GM12878 (cell line): ENCODE measurements around the gene CETP. TPM values are rescaled to one million over a fixed set of nuclear protein-coding genes. Genes with fewer than 3 reads are reported as not detected.

ENCODE experiments used
- ATAC-seq: fragments of 200-7000 bp; cut with Tn5 transposase; 3 replicates; pipeline ENCODE4 v1.9.1; 2020; ENCODE audit warnings: mild to moderate bottlenecking, moderate library complexity
- BruUV-seq: library from RNA; stranded (reverse); fragments of 400-500 nt; replicated peaks from 2 replicates; lab custom pipeline; 2021; lab: Mats Ljungman, UMichigan
- CTCF ChIA-PET: fragments of 300-600 bp; sonication (Branson Sonifier 250); formaldehyde crosslinking; extraction: SDS; loops from one replicate; lab custom pipeline; 2021; ENCODE audit warnings: inconsistent platforms; lab: Yijun Ruan, JAX
- POLR2A ChIA-PET: fragments of 350-600 bp; formaldehyde crosslinking; extraction: SDS; loops from one replicate; lab custom pipeline; 2021; ENCODE audit warnings: inconsistent platforms; lab: Charles Lee
- RAD21 ChIA-PET: fragments of 300-600 bp; sonication (Branson Sonifier 250); formaldehyde crosslinking; loops from one replicate; lab custom pipeline; 2023; ENCODE audit warnings: antibody characterized with exemption; ENCODE audit not compliant: unreplicated experiment; lab: Charles Lee
- SMC1A ChIA-PET: fragments of 300-600 bp; sonication (Branson Sonifier 250); formaldehyde crosslinking; loops from one replicate; lab custom pipeline; 2023; ENCODE audit not compliant: unreplicated experiment, uncharacterized antibody; lab: Charles Lee
- DNase-seq: peaks from one replicate; pipeline ENCODE4 v3.0.0-alpha.2; 2011; ENCODE audit warnings: low read depth, low spot score
- FAIRE-seq: peaks from 3 replicates; lab custom pipeline; 2011; peaks lifted over from hg19 to GRCh38; lab: Jason Lieb, UNC
- H2AFZ ChIP-seq: 2 replicates; pipeline ENCODE4 v1.6.0; 2011; ENCODE audit warnings: low read depth, low read length, control low read depth; ENCODE audit not compliant: control insufficient read depth
- H3K27ac ChIP-seq: 2 replicates; pipeline ENCODE4 v1.5.1; 2011; ENCODE audit warnings: control low read depth; ENCODE audit not compliant: control insufficient read depth, insufficient read depth
- H3K27me3 ChIP-seq, 2 experiments: replicated peaks in 1 of 2; 2 replicates each; pipeline versions ENCODE4 v1.6.0 to v1.6.1; 2011; ENCODE audit warnings: low read length in 1 of 2; ENCODE audit not compliant: control insufficient read depth in 2 of 2, insufficient read depth in 2 of 2
- H3K36me3 ChIP-seq, 2 experiments: 2 replicates each; pipeline ENCODE4 v1.5.1; 2011; ENCODE audit warnings: low read length in 1 of 2; ENCODE audit not compliant: control insufficient read depth in 2 of 2, insufficient read depth in 2 of 2
- H3K4me1 ChIP-seq: 2 replicates; pipeline ENCODE4 v1.6.1; 2011; ENCODE audit warnings: mild to moderate bottlenecking, low read length, moderate library complexity, mixed read lengths; ENCODE audit not compliant: control insufficient read depth, insufficient read depth
- H3K4me2 ChIP-seq: 2 replicates; pipeline ENCODE4 v1.6.0; 2011; ENCODE audit warnings: control low read depth; ENCODE audit not compliant: control insufficient read depth, insufficient read depth
- H3K4me3 ChIP-seq: fragments of 200-600 bp; sonication (generic); 2 replicates; pipeline ENCODE4 v1.5.1; 2016
- H3K79me2 ChIP-seq: 2 replicates; pipeline ENCODE4 v1.6.0; 2011; ENCODE audit warnings: low read length; ENCODE audit not compliant: control insufficient read depth, insufficient read depth
- H3K9ac ChIP-seq: 2 replicates; pipeline ENCODE4 v1.8.0; 2011; ENCODE audit warnings: low read length, control low read depth, mixed read lengths; ENCODE audit not compliant: control insufficient read depth, insufficient read depth
- H3K9me3 ChIP-seq: replicated peaks from 3 replicates; pipeline ENCODE4 v1.5.1; 2011; ENCODE audit warnings: mild to moderate bottlenecking, low read length; ENCODE audit not compliant: control insufficient read depth, insufficient read depth
- H4K20me1 ChIP-seq: 2 replicates; pipeline ENCODE4 v1.6.0; 2011; ENCODE audit not compliant: control insufficient read depth, insufficient read depth
- BHLHE40 ChIP-seq, 2 experiments: fragments of 450-650 bp in 1 of 2; IDR thresholded peaks; 2 replicates each; pipeline ENCODE4 v1.6.1; 2011 to 2017; ENCODE audit warnings: low read depth in 2 of 2, borderline replicate concordance in 1 of 2, improper control_type of control experiment in 1 of 2, low read length in 1 of 2, mild to moderate bottlenecking in 1 of 2
- FOS ChIP-seq: IDR thresholded peaks from 3 replicates; pipeline ENCODE4 v1.6.1; 2011; ENCODE audit warnings: borderline replicate concordance; ENCODE audit not compliant: insufficient read length; ENCODE audit errors: extremely low read depth
- POLR2A ChIP-seq: IDR thresholded peaks from 2 replicates; pipeline ENCODE4 v1.6.1; 2011; ENCODE audit warnings: low read depth, mild to moderate bottlenecking, low read length
- POLR2AphosphoS2 ChIP-seq: IDR thresholded peaks from 2 replicates; pipeline ENCODE4 v1.6.1; 2011; ENCODE audit warnings: low read depth, mild to moderate bottlenecking, low read length, improper control_type of control experiment, moderate library complexity
- POLR2AphosphoS5 ChIP-seq: IDR thresholded peaks from 2 replicates; pipeline ENCODE4 v1.6.1; 2011; ENCODE audit warnings: mild to moderate bottlenecking, low read length, inconsistent platforms
- WGBS: methylation state at CpG from one replicate; pipeline ENCODE4 v1.1.6; 2016; ENCODE audit warnings: low lambda C conversion rate; ENCODE audit not compliant: insufficient replicate concordance, insufficient coverage; ENCODE audit errors: missing lambda C conversion rate; 5-methylcytosine and 5-hydroxymethylcytosine counted together
- in situ Hi-C: fragments of 300-500 bp; cut with MboI; formaldehyde crosslinking; loops from 9 replicates; pipeline ENCODE4 v1.14.3; 2018; ENCODE audit warnings: mixed read lengths
- intact Hi-C: fragments of 100-400 bp; cut with micrococcal nuclease; formaldehyde crosslinking; loops from one replicate; pipeline ENCODE4 v1.14.2; 2022; ENCODE audit not compliant: unreplicated experiment
- polyA plus RNA-seq, 11 experiments: library from polyadenylated mRNA; depleted of rRNA in 4 of 11; unstranded in 6 of 11; stranded (reverse) in 5 of 11; fragments of >200 nt; fragmentation: Nextera tagmentation in 4 of 11; fragmentation: Illumina TruSeq in 1 of 11; extraction: Ambion mirVana in 4 of 11; extraction: Trizol in 1 of 11; gene quantifications; 1 replicate in 1 of 11; 2 replicates in 10 of 11; pipeline versions ENCODE4 v1.2.1 to v1.2.3, GENCODE V29; 2011 to 2016; ENCODE audit warnings: inconsistent platforms in 2 of 11, missing spikeins in 2 of 11, low read depth in 1 of 11
- total RNA-seq, 4 experiments: library from RNA; depleted of rRNA in 3 of 4; stranded (reverse); fragments of >200 nt in 3 of 4; fragmentation: Illumina TruSeq in 1 of 4; extraction: Trizol in 1 of 4; gene quantifications; 2 replicates each; pipeline versions ENCODE4 v1.2.1 to v1.2.3, GENCODE V29; 2013 to 2021
- TF ChIP-seq, protein P1 (sequence below): fragments of 450-650 bp; IDR thresholded peaks from 2 replicates; pipeline ENCODE4 v1.6.1; 2016; ENCODE audit warnings: mild to moderate bottlenecking

Gene CETP
- total and polyA plus RNA-seq, 10 of the 15 experiments (the other 5 are each of a cell fraction or from before 2014, with no cell fraction given), result 1.2 to 6.4 (median 2.1) TPM

DNA sequence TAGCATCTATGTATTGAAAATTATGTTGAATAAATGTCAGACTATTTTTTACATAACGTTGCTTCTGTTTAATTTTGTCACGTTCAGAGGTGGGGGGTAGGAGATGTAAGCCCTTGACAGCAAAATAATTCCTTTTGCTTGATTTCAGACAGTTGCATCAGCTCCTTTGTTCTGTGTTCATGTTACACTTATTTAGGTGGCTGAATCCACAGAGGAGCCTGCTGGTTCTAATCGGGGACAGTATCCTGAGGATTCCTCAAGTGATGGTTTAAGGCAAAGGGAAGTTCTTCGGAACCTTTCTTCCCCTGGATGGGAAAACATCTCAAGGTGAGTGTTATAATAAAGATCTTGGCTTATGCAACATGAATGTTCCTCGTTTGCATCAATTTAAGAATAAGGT is 25.3 kb upstream of the CETP start:
- Histone ChIP-seq H3K27me3 (no peaks in the 10 kb centered on the region), H2AFZ (no peak overlapping the region), H4K20me1 (no peaks in the 10 kb centered on the region), H3K36me3 (peaks cover 8 to 31% of the 10 kb centered on the region in 2 experiments), H3K4me2 (peak overlapping the region; percentile 38), H3K9me3 (no peaks in the 10 kb centered on the region), H3K9ac (no peak overlapping the region; the same call in 1 of the 2 replicates), H3K4me3 (peak overlapping the region; percentile 39), H3K27ac (no peak overlapping the region), H3K4me1 (peaks cover 38% of the 10 kb centered on the region), H3K79me2 (peaks cover 54% of the 10 kb centered on the region)
- CTCF ChIA-PET, result interaction anchor here (0.7 to 2.1 kb wide), 7 partner anchors 9 to 110 kb away, joined by 3 to 15 read pairs (median 4); partner anchors contain the start of gene SLC12A3
- TF ChIP-seq POLR2A (peak; percentile 31; the same call in 1 of the 2 replicates), BHLHE40 (IDR thresholded peaks at IDR 0.05; ENCODE audit: borderline replicate concordance in 1 of 2, low read depth in 2 of 2, low read length in 1 of 2) (0 out of 4 replicates have a peak, but pooled peaks of 1 of the 2 experiments have one; percentile 13), POLR2AphosphoS2 (peak; percentile 67; the same call in 1 of the 2 replicates), FOS (no peak), POLR2AphosphoS5 (peak; percentile 52; the same call in 1 of the 2 replicates)
- TF ChIP-seq, protein P1, sequence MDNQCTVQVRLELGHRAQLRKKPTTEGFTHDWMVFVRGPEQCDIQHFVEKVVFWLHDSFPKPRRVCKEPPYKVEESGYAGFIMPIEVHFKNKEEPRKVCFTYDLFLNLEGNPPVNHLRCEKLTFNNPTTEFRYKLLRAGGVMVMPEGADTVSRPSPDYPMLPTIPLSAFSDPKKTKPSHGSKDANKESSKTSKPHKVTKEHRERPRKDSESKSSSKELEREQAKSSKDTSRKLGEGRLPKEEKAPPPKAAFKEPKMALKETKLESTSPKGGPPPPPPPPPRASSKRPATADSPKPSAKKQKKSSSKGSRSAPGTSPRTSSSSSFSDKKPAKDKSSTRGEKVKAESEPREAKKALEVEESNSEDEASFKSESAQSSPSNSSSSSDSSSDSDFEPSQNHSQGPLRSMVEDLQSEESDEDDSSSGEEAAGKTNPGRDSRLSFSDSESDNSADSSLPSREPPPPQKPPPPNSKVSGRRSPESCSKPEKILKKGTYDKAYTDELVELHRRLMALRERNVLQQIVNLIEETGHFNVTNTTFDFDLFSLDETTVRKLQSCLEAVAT, result 0 out of 2 replicates have a peak, but pooled peaks have one; percentile 5
- in situ Hi-C loops, result no loop called here
- POLR2A ChIA-PET, result interaction anchor here (0.6 to 21.1 kb wide), 10 partner anchors 9 to 74 kb away, joined by 3 to 306 read pairs (median 6); no protein-coding TSS in a partner anchor
- DNase-seq (no peak), ATAC-seq (no peak), FAIRE-seq (no peak)
- SMC1A ChIA-PET, result interaction anchor here (0.7 to 4.6 kb wide), 25 partner anchors 9 to 105 kb away, joined by 3 to 18 read pairs (median 4); partner anchors contain the start of gene SLC12A3
- BruUV-seq, result no TSS peak
- intact Hi-C loops, result no loop called here
- 33% methylated on average over 5 of the region's 5 CpGs for WGBS
- RAD21 ChIA-PET, result interaction anchor here (0.9 to 2.1 kb wide), 13 partner anchors 9 to 87 kb away, joined by 3 to 11 read pairs (median 5); no protein-coding TSS in a partner anchor
